GM12801 (cell line): ENCODE results near the gene XPNPEP1.

Source experiments
- TF ChIP-seq, protein P1 (sequence below): IDR thresholded peaks from one replicate; pipeline ENCODE4 v1.5.1; 2011; ENCODE audit warnings: control low read depth; ENCODE audit not compliant: insufficient read length; ENCODE audit errors: extremely low read depth

Gene XPNPEP1

DNA sequence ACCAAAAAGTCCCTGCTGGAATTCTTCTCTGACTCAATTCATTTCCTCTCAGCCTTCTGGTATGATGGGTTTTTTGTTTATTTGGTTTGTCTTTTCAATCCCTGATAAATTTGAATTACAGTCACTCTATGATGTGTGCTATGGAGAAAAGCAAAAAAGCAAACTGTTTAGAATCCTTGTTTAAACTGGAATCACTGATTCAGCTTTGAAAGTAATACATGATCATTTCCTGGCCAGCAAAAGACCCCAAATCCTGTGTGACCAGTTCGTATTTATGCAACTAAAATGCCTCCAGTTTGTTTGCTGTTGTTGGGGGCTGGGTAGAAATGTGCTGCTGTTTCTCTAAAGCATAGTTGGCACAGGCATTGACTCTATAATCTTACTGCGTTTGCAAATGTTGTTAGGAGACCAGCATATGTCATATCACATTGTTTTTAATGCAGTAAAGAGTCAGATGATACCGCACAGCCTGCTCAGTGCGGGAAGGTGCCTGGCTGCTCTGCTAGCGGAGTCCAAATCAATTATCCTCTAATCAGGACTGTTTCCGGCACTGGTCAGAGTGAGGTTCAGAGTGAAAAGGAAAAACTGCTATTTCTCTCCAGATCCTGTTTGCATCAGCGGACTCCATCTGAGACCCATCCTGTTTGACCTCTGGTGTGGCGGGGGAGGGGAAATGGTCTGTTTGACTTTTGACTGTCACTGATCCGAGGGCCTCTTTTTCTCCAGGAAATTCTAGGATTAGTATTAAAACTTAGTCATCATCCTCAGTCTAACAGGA lies 43.8 kb upstream of the XPNPEP1 start:
- TF ChIP-seq, protein P1, sequence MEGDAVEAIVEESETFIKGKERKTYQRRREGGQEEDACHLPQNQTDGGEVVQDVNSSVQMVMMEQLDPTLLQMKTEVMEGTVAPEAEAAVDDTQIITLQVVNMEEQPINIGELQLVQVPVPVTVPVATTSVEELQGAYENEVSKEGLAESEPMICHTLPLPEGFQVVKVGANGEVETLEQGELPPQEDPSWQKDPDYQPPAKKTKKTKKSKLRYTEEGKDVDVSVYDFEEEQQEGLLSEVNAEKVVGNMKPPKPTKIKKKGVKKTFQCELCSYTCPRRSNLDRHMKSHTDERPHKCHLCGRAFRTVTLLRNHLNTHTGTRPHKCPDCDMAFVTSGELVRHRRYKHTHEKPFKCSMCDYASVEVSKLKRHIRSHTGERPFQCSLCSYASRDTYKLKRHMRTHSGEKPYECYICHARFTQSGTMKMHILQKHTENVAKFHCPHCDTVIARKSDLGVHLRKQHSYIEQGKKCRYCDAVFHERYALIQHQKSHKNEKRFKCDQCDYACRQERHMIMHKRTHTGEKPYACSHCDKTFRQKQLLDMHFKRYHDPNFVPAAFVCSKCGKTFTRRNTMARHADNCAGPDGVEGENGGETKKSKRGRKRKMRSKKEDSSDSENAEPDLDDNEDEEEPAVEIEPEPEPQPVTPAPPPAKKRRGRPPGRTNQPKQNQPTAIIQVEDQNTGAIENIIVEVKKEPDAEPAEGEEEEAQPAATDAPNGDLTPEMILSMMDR = no peak

DNA sequence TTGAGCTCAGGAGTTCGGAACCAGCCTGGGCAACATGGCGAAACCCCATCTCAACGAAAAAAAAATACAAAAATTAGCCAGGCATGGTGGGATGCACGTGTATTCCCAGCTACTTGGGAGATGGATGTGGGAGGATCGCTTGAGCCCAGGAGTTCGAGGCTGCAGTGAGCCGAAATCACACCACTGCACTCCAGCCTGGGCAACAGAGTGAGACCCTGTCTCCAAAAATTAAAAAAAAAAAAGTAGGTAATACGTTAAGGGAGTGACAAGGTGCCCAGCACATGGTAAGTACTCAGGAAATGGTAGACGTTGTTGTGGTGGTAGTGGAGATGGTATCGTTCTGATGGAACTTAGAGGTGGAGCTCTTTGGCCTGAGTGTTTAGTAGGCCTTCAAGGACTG lies 41.0 kb upstream of the XPNPEP1 start:
- TF ChIP-seq, protein P1 = no peak

DNA sequence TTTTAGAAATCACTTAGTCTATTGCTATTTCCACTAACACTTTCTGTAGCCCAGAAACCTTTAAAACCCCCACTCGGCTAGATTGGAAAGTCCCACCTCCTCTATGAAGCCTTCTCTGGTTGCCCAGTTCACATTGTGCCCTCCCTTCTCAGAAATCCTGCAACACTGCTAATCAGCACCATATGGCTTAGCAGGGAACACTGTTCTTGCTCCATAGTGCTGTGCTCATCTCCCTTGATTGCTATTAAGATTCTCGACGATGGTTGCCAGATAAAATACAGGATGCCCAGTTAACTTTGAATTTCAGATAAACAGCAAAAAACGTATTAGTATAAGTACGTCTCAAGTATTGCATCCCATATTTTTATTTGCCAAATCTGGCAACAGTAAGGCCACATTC lies 40.1 kb upstream of the XPNPEP1 start:
- TF ChIP-seq, protein P1 = no peak

DNA sequence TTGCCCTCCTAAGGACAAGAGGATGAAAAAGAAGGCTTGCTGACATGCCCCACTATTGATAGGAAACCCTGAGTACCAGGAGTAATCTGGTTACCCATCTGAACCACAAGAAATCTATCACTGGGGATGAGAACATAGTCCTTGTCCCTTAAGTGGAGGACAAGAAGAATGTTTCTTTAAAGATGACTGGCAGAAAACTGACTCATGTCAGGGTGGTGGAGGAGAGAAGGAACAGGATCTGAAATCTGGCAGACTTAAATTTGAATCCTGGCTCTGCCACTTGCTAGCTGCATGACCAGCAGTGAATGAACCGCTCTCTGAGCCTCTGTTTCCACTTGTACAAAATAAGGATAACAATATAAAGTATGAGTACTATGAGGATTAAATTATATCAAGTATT lies 38.9 kb upstream of the XPNPEP1 start:
- TF ChIP-seq, protein P1 = no peak

DNA sequence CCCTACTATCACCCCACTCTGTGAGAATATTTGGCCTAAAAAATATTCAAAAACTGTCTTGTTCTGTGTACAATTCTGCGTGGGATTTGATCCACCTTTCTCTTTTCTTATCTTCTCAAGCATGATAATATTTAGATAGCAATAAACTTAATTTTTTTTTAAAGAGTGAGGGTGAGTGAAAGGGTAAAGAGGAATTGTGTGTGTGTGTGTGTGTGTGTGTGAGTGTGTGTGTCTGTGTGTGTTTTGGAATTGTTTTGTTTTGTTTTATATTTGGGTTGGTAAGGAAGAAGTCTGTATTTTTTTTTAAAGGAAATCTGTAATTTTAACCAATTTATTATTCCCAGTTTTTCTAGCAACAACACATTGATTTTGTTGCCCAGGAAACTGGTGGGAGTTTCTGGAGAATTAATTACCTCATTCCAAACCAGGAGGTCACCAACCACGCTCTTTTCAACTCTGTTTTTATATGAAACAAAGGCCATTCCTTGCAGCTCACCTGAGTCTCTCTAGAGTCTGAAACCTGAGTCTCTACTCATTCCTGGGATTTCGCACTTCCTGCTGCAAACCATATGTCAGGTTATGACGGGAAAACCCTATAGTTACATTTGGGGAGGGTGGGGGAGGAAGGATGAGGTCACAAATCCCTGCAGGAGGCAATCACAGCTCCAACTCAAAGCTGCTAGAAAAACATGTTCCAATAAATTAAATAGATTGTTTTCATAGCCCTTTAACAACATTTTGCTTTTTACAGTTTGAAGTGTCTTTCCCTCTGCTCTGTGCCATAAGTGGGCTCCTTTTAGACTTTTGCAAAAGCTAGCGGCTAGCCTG lies 38.1 kb upstream of the XPNPEP1 start:
- TF ChIP-seq, protein P1 = no peak

DNA sequence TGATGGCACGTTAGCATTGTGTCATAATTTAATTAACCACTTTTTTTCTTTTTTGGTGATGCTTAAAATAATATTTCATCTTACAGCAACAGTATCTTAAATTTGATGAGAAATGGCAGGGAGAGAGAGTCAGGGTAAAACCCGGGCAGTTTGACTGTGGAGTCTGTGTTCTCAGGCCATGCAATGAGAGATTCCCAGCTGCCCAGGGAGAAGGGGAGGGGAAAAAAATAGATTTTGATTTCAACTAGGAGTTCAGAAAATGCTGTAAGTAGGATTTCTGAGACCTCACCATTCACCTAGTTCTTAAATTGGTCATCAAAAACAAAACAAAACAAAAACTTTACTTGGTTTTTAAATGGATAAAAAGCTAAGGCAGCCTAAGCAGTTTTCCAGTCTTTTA lies 37.4 kb upstream of the XPNPEP1 start:
- TF ChIP-seq, protein P1 = no peak

DNA sequence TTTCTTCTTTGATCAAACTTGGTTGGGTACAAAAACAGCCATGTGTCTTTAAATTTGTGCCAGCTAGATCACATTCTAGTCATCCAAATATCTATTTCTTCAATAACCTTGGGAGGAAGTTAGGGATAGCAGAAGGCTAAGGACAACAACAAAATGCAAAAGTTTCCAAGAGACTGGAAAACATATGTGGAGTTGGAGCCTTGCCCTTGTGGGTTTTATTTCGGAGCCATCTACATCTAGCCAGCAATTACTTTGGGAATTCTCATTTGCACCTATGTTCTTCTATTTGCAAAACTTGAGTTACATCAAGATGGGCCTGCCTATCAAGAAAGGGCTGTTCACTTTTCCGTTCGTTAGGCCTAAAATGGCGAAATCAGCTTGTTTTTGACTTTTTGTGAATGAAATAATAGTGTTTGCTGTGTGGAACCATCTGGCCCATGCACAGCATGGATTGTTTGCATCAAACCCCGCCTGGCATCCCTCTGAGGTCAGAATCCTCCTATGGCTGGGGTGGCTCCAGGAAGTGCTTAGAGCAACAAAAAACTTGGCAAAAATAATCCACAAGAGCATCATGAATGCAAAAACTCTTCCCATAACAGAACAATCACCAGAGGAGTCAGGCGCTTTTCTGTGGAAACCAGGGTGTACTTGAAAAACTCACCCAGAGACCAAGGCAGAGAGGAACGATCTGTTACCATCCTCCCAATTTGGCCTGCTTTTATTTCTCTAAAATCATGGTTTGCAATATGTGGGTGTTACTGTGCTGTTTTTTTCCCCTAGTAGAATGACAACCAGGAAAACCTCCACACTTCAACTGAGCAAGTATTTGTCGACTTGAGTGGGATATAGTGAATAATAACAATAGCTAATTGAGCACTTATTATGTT lies 36.2 kb upstream of the XPNPEP1 start:
- TF ChIP-seq, protein P1 = no peak
